NCI-H2171 treated with DMSO at 0.1 percent for 48 hours (cell line): ENCODE measurements around the gene NCAPD2.

Experiments used
- DNase-seq: peaks from one replicate; lab custom pipeline; 2025; lab: John Stamatoyannopoulos, UW

Gene NCAPD2

DNA sequence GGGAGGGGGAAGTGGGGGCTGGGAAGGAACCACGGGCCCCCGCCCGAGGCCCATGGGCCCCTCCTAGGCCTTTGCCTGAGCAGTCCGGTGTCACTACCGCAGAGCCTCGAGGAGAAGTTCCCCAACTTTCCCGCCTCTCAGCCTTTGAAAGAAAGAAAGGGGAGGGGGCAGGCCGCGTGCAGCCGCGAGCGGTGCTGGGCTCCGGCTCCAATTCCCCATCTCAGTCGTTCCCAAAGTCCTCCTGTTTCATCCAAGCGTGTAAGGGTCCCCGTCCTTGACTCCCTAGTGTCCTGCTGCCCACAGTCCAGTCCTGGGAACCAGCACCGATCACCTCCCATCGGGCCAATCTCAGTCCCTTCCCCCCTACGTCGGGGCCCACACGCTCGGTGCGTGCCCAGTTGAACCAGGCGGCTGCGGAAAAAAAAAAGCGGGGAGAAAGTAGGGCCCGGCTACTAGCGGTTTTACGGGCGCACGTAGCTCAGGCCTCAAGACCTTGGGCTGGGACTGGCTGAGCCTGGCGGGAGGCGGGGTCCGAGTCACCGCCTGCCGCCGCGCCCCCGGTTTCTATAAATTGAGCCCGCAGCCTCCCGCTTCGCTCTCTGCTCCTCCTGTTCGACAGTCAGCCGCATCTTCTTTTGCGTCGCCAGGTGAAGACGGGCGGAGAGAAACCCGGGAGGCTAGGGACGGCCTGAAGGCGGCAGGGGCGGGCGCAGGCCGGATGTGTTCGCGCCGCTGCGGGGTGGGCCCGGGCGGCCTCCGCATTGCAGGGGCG is 40.2 kb downstream of the NCAPD2 start, which contains the start of gene GAPDH:
TSS of gene GAPDH (plus strand) at position 595 of the 772 bp plus-strand sequence. CDS start 316 bp downstream, outside the sequence.
- DNase-seq = peak; percentile 100

DNA sequence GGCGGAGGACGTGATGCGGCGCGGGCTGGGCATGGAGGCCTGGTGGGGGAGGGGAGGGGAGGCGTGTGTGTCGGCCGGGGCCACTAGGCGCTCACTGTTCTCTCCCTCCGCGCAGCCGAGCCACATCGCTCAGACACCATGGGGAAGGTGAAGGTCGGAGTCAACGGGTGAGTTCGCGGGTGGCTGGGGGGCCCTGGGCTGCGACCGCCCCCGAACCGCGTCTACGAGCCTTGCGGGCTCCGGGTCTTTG is 40.7 kb downstream of the NCAPD2 start:
- DNase-seq = no peak

DNA sequence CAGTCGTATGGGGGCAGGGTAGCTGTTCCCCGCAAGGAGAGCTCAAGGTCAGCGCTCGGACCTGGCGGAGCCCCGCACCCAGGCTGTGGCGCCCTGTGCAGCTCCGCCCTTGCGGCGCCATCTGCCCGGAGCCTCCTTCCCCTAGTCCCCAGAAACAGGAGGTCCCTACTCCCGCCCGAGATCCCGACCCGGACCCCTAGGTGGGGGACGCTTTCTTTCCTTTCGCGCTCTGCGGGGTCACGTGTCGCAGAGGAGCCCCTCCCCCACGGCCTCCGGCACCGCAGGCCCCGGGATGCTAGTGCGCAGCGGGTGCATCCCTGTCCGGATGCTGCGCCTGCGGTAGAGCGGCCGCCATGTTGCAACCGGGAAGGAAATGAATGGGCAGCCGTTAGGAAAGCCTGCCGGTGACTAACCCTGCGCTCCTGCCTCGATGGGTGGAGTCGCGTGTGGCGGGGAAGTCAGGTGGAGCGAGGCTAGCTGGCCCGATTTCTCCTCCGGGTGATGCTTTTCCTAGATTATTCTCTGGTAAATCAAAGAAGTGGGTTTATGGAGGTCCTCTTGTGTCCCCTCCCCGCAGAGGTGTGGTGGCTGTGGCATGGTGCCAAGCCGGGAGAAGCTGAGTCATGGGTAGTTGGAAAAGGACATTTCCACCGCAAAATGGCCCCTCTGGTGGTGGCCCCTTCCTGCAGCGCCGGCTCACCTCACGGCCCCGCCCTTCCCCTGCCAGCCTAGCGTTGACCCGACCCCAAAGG is 41.2 kb downstream of the NCAPD2 start:
- DNase-seq = peak; percentile 97

DNA sequence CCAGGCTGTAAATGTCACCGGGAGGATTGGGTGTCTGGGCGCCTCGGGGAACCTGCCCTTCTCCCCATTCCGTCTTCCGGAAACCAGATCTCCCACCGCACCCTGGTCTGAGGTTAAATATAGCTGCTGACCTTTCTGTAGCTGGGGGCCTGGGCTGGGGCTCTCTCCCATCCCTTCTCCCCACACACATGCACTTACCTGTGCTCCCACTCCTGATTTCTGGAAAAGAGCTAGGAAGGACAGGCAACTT is 41.7 kb downstream of the NCAPD2 start:
- DNase-seq = no peak

DNA sequence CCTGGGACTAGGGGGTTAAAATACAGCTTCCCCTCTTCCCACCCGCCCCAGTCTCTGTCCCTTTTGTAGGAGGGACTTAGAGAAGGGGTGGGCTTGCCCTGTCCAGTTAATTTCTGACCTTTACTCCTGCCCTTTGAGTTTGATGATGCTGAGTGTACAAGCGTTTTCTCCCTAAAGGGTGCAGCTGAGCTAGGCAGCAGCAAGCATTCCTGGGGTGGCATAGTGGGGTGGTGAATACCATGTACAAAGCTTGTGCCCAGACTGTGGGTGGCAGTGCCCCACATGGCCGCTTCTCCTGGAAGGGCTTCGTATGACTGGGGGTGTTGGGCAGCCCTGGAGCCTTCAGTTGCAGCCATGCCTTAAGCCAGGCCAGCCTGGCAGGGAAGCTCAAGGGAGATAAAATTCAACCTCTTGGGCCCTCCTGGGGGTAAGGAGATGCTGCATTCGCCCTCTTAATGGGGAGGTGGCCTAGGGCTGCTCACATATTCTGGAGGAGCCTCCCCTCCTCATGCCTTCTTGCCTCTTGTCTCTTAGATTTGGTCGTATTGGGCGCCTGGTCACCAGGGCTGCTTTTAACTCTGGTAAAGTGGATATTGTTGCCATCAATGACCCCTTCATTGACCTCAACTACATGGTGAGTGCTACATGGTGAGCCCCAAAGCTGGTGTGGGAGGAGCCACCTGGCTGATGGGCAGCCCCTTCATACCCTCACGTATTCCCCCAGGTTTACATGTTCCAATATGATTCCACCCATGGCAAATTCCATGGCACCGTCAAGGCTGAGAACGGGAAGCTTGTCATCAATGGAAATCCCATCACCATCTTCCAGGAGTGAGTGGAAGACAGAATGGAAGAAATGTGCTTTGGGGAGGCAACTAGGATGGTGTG is 42.3 kb downstream of the NCAPD2 start:
- no peak for DNase-seq

DNA sequence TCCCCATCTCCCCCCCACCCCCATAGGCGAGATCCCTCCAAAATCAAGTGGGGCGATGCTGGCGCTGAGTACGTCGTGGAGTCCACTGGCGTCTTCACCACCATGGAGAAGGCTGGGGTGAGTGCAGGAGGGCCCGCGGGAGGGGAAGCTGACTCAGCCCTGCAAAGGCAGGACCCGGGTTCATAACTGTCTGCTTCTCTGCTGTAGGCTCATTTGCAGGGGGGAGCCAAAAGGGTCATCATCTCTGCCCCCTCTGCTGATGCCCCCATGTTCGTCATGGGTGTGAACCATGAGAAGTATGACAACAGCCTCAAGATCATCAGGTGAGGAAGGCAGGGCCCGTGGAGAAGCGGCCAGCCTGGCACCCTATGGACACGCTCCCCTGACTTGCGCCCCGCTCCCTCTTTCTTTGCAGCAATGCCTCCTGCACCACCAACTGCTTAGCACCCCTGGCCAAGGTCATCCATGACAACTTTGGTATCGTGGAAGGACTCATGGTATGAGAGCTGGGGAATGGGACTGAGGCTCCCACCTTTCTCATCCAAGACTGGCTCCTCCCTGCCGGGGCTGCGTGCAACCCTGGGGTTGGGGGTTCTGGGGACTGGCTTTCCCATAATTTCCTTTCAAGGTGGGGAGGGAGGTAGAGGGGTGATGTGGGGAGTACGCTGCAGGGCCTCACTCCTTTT is 43.1 kb downstream of the NCAPD2 start:
- DNase-seq = no peak

DNA sequence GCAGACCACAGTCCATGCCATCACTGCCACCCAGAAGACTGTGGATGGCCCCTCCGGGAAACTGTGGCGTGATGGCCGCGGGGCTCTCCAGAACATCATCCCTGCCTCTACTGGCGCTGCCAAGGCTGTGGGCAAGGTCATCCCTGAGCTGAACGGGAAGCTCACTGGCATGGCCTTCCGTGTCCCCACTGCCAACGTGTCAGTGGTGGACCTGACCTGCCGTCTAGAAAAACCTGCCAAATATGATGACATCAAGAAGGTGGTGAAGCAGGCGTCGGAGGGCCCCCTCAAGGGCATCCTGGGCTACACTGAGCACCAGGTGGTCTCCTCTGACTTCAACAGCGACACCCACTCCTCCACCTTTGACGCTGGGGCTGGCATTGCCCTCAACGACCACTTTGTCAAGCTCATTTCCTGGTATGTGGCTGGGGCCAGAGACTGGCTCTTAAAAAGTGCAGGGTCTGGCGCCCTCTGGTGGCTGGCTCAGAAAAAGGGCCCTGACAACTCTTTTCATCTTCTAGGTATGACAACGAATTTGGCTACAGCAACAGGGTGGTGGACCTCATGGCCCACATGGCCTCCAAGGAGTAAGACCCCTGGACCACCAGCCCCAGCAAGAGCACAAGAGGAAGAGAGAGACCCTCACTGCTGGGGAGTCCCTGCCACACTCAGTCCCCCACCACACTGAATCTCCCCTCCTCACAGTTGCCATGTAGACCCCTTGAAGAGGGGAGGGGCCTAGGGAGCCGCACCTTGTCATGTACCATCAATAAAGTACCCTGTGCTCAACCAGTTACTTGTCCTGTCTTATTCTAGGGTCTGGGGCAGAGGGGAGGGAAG is 43.9 kb downstream of the NCAPD2 start:
- peak; percentile 90 for DNase-seq

DNA sequence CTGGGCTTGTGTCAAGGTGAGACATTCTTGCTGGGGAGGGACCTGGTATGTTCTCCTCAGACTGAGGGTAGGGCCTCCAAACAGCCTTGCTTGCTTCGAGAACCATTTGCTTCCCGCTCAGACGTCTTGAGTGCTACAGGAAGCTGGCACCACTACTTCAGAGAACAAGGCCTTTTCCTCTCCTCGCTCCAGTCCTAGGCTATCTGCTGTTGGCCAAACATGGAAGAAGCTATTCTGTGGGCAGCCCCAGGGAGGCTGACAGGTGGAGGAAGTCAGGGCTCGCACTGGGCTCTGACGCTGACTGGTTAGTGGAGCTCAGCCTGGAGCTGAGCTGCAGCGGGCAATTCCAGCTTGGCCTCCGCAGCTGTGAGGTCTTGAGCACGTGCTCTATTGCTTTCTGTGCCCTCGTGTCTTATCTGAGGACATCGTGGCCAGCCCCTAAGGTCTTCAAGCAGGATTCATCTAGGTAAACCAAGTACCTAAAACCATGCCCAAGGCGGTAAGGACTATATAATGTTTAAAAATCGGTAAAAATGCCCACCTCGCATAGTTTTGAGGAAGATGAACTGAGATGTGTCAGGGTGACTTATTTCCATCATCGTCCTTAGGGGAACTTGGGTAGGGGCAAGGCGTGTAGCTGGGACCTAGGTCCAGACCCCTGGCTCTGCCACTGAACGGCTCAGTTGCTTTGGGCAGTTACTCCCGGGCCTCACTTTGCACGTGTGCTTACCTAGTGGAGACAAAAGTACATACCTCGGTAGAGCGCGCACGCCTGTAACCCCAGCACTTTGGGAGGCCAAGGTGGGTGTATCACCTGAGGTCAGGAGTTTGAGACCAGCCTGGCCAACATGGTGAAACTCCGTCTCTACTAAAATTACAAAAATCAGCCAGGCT is 44.8 kb downstream of the NCAPD2 start:
- peak; percentile 75 for DNase-seq

DNA sequence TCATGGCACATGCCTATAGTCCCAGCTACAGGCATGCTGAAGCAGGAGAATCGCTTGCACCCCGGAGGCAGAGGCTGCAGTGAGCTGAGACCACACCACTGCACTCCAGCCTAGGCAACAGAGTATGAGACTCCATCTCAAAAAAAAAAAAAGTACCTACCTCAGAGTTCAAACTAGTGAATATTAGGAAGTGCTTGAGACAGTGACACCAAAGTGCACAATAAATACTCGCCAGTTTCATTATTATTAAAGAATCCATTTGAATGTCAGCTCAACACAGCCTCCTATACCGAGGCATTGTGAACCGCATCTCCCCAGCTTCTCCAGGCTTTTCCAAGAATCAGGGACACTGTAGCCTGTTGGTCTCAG is 45.4 kb downstream of the NCAPD2 start:
- DNase-seq = peak; percentile 68

DNA sequence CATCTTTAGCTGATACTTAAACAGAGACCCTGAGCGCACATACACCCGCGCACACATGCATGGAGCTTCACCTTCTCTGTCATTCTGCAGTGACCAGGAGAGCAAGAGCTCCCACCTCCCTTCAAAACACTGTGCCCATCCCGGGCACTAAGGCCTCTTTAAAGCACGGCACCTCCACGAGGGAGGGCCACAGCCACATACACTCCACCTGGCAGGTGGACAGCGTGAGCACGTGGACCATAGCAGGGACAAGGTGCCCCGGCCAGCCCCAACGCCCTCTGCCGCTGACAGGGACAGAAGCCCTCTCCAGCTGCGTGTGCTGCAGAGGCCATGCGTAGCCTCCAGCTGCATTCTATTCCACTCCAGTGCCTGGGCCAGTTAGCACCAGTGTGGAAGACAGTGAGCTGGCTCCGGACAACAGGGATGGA is 45.8 kb downstream of the NCAPD2 start:
- DNase-seq = no peak

DNA sequence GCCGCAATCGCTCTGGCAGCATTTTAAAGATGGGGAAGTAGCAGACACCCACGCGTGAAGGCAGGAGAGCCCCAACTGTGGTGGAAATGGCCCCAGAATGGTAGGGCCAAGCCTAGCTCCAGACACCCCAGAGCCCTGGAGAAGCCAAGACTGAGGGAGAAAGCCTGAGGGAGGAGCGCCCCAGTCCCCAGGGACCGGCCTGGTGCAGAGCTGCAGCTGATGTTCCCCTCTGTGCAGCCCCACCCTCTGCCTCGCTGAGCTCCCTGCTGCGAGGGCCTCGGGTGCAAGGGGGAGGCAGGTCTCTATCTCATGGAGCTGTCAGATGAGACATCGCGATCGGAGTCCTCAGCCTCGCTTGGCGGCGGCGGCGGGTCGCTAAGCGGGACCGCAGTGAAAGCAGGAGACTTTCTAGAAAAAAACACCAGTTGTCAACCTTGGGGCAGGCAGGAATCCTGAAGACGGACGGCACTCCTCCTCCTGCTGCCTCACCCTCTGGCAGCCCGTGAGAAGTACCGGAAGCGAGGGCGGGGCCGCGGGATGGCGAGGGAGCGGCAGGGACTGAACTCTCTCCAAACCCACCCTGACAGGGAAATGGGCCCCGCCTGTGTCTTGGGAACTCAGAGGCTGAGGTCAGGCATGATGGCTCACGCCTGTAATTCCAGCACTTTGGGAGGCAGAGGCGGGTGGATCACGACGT is 46.4 kb downstream of the NCAPD2 start:
- DNase-seq = peak; percentile 100

DNA sequence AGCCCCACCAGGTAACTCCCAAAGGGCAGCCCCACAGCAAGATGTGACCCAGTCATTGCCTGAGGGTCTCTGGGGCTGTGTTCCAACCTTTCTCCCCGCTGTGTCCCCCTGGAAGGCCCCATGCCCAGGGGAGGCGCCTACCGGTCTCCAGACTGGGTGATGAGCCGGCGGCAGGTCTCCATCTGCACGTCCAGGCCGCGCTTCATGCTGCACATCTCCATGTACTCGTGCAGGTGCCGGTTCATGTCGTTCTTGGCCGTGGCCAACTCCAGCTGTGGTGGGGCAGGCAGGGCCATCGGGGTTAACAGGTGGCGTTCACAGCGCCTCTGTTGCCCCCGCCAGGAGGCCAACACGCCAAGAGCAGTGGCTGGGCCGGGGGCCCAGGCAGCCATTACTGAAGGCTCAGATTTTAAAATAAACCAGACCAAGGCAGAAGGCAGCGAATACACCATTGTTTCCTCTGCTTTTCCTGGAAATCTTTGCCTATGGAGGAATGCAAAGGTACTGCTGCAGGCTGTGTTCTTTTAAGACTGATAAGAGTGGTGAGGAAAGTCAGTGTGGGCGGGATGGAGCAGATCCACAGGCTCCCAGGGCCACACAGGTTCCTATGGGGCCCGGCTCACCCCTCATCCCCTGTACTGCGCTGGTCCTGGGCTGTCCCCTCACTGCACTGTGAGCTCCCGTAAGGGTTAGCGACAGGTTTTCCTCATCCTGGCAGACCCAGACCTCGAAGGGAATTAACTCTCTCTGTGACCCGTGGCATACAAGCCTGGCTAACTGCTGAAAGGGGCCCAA is 47.7 kb downstream of the NCAPD2 start:
- DNase-seq = no peak

DNA sequence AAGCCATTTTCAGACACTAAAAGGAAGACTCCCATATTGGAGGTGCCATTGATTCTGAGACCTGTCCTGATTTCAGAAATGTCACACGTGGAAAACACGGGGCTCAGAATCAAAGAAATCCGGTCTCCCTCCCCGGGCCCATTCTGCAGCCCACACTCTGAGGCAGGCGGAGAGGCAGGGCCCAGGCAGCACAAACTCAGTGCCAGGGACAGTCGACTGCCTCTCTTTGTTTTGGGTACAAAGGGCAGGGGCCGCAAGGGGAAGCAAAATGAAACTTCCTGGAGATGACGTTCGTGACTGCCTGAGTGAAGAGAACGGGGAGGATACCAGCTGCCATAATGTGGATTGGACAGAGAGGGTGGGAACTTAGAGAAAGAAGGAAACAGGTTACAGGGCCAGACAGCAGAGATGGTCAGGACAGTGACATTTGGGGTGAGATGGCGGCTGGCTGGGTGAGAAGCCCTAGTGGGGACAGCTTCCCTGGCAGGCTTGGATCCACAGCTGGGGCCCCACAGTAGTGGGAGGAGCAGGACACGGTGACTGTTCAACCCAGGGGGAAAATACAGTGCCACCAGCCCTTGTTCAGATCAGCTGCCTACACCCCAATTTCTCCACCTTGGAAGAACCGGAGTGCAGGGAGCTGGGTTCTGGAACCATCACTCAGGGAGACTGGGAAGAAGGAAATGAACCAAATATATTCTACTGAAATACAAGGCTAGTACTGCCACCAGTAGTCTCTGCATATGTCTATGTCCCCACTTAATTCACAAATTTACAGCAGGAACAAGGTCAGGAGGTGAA is 48.5 kb downstream of the NCAPD2 start:
- no peak for DNase-seq

DNA sequence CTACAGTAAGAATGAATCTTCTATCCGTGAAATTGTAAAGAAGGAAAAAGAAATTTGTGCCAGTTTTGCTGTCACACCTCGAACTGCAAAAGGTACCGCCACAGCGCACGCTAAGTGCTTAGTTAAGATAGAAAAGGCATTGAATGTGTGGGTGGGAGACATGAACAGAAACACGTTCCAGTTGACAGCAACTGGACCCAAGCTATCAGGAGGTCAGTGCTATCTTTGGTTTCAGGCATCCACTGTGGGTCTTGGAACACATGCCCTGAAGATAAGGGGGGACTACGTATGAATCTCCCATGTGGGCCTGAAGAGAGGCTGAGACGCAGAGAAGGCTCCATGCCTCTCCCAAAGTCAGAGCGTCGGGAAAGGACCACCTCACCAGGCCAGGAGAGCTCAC is 52.1 kb downstream of the NCAPD2 start:
- no peak for DNase-seq

DNA sequence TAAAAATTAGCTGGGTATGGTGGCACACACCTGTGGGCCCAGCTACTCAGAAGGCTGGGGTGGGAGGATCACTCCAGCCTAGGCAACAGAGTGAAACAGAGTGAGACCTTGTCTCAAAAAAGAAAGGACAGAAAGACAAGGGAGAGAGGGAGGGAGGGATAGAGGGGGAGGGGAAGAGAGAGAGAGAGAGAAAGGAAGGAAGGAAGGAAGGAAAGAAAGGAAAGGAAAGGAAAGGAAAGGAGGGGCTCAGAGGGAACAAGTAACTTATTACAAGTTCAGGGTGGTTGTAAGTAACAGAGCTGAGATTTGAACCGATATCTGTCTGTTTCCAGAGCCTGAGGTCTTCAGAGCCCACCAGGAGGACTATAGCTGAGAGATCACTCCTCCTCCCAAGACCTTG is 53.7 kb downstream of the NCAPD2 start:
- no peak for DNase-seq

DNA sequence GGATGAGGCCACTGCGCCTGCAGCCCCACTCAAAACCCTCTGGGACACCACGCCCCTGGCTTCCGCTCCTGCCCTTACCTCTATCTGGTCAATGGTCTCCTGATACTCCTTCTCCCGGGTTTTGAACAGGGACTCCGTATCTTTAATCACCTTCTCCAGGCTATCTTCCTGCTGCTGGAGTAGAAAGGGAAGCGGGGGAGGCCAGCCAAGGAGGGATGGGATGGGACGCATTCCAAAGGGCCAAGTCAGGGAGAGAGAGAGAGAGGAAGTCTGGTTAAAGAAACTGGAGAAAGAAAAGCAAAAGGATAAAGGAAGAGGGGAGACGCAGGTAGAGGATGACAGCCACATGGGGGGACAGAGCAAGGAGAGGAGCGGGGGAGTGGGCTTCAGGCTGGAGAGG is 54.1 kb downstream of the NCAPD2 start:
- DNase-seq = no peak

DNA sequence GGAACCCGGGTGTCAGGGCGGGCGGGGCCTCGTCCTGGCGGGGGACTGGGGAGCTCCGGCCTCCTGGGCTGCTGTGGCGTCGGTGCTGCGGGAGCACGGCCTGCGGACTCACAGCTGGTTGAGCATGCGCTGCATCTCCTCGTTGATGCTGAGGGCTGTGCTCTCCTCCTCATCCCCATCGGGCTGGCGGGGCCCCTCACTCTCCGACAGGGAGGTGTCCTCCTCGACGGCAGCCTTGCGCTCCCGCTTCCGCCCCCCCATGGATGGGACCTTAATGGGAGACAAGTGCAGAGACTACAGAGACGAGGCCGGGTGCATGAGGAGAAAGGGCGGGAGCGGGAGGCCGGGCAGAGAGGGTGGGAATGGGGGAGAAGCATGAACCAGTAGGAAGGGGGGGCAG is 54.7 kb downstream of the NCAPD2 start:
- no peak for DNase-seq
